D721Med (cell line): ENCODE results near the gene DOK7.

Source experiments
- DNase-seq: peaks from one replicate; pipeline ENCODE4 v3.0.0; 2011; ENCODE audit warnings: low spot score; ENCODE audit not compliant: insufficient read length
- FAIRE-seq: peaks from 2 replicates; lab custom pipeline; 2011; peaks lifted over from hg19 to GRCh38; lab: Jason Lieb, UNC
- TF ChIP-seq, protein P1 (sequence below): IDR thresholded peaks from 2 replicates; pipeline ENCODE4 v1.5.1; 2012; ENCODE audit warnings: mild to moderate bottlenecking, control low read depth; ENCODE audit not compliant: insufficient read depth; ENCODE audit errors: missing control alignments

The DOK7 gene

DNA sequence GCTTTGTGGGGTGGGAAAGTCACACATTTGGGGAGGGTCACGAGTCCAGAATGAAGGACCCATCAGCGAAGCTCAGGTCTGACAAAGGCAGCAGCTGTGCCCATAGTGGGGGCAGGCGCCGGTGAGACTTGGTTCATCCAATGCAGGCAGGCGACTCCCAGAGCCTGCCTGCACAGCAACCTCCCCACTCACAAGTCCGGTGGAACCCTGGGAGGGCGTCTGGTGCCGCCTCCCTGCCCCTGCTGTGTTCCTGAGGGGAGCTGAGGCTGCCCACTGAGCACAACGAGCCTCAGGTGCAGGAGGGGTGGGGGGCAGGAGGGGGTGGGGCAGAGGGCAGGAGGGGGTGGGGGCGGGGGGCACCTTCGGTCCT is 55.4 kb downstream of the DOK7 start:
- FAIRE-seq, result no peak
- TF ChIP-seq, protein P1, sequence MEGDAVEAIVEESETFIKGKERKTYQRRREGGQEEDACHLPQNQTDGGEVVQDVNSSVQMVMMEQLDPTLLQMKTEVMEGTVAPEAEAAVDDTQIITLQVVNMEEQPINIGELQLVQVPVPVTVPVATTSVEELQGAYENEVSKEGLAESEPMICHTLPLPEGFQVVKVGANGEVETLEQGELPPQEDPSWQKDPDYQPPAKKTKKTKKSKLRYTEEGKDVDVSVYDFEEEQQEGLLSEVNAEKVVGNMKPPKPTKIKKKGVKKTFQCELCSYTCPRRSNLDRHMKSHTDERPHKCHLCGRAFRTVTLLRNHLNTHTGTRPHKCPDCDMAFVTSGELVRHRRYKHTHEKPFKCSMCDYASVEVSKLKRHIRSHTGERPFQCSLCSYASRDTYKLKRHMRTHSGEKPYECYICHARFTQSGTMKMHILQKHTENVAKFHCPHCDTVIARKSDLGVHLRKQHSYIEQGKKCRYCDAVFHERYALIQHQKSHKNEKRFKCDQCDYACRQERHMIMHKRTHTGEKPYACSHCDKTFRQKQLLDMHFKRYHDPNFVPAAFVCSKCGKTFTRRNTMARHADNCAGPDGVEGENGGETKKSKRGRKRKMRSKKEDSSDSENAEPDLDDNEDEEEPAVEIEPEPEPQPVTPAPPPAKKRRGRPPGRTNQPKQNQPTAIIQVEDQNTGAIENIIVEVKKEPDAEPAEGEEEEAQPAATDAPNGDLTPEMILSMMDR, result no peak
- DNase-seq, result no peak

- DNase-seq (no peak), FAIRE-seq (no peak)
- TF ChIP-seq, protein P1, result no peak
Measured at GRCh38 chr4:3518941-3519340, 55.8 kb downstream of the DOK7 start.

GRCh38 chr4:3519468-3520264 is 56.6 kb downstream of the DOK7 start:
- TF ChIP-seq, protein P1, result no peak
- FAIRE-seq (no peak), DNase-seq (no peak)

DNA sequence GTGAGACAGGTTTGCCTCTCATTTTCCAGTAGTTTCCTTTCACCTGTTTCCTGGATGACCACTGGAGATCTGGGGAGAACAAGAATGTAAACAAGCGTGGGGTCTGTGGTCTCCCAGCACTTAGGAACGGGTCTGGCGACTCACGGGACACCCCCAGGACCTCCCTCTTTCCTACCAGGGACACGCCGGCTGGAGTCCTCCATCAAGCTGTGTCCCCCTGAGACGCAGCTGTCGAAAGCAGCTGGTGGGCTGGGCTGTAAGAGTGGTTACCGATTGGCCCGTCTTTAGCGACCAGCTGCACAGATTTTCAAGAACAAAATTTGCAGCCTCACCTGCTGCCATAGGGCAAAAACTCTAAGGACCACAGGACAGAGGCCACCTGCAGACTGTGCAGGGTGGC is 57.2 kb downstream of the DOK7 start:
- TF ChIP-seq, protein P1, result no peak
- no peak for FAIRE-seq

DNA sequence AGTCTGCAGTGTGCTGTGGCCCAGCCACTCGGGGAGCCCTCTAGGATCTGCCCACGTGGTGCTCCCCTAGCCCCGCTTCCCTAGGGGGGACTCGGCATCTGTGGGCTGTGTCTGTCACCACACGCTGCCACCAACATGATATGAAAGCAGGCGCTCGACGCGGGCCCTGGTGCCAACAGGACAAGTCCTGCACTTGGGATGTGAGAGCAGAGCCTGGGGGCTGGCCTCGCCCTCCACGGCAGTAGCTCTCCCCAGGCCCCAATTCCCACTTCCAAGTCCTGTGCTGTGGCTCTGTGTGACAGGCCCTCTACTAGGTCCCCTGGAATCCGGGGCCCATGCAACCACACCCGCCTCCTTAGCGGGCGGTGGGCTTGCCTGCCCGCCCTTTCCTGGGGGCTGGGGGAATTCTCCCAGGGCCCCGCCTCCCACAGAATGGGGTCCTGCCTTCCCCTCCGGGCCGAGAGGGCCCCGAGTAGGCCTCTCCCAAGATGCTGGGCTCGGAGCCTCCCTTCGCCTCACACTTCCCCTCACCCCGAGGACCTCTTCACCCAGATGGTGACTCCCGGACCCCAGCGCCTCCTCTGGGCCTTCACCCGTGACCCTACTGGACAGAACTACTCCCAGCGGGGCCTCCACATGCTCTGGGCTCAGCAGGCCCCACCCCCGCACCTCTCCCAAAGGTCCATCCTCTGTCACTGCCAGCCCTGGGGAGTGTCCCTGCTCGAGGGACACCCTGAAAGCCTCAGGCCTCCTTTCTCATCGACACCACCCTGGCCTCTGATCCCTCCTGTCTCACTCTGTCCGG is 57.9 kb downstream of the DOK7 start:
- DNase-seq (no peak), FAIRE-seq (no peak)
- TF ChIP-seq, protein P1, result no peak

More for the DNA sequence above, 57.2 kb downstream of the DOK7 start:
- DNase-seq, result no peak

DNA sequence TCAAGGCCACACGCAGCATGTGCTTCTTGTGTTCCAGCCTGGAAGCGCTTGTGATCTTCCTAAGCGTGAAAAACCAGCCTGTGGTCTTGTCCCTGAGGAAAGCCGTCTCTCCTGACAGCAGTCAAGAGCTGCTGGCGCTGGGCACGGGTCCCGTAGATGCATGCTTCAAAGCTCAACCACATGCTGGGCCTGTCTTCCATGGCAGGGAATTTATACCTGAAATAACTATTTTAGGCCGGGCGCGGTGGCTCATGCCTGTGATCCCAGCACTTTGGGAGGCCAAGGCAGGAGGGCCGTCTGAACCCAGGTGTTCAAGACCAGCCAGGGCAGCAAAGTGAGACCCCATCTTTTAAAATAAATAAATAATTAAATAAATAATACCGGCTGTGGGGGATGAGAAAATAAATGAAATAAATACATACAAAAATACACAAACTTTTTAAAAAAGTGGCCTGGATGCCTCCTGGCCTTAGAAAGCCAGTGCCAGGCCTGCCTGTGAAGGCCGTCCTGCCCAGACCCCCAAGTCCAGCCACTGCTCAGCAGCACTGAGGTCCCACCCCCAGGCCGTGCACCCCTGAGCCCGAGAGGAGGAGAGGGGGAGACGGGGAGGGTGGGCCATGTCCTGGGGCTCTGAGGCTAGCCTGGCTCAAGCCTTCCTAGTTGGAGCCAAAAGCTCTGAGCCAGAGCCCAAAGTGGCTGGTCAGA is 58.7 kb downstream of the DOK7 start:
- DNase-seq (no peak), FAIRE-seq (no peak)
- TF ChIP-seq, protein P1, result no peak

GRCh38 chr4:3522326-3522640 is 59.2 kb downstream of the DOK7 start:
- DNase-seq (no peak), FAIRE-seq (no peak)
- TF ChIP-seq, protein P1, result no peak
